Aorta (tissue), 5 donors: ENCODE measurements around the gene TSPAN18. TPM values are rescaled to one million over a fixed set of nuclear protein-coding genes. Genes with fewer than 3 reads are reported as not detected.
A peak's percentile ranks its signal among the peaks of the same experiment; 100 is the strongest.

Experiments
- ATAC-seq: fragments of 200-7000 bp; cut with Tn5 transposase; one replicate; pipeline ENCODE4 v1.9.1; 2022; ENCODE audit warnings: moderate library complexity; ENCODE audit not compliant: low FRiP score
- DNase-seq, 2 donors: peaks; one replicate each; pipeline ENCODE4 v3.0.0-alpha.2; 2020
- H3K27ac ChIP-seq, 2 donors: one replicate each; pipeline ENCODE4 v1.5.1; 2013; ENCODE audit warnings: low read length in 2 of 2, mild to moderate bottlenecking in 2 of 2, moderate library complexity in 2 of 2, control low read depth in 1 of 2, inconsistent platforms in 1 of 2, low read depth in 1 of 2
- H3K27me3 ChIP-seq, 2 donors: one replicate each; pipeline ENCODE4 v1.6.1; 2013; ENCODE audit warnings: control low read depth in 1 of 2, low read length in 1 of 2, mild to moderate bottlenecking in 1 of 2, moderate library complexity in 1 of 2; ENCODE audit not compliant: insufficient read depth in 2 of 2, control insufficient read depth in 1 of 2
- H3K36me3 ChIP-seq, 2 donors: one replicate each; pipeline ENCODE4 v1.6.1; 2013; ENCODE audit warnings: control low read depth in 1 of 2, low read length in 1 of 2, mild to moderate bottlenecking in 1 of 2; ENCODE audit not compliant: insufficient read depth in 2 of 2, control insufficient read depth in 1 of 2
- H3K4me1 ChIP-seq, 2 donors: one replicate each; pipeline ENCODE4 v1.6.1; 2013; ENCODE audit warnings: low read length in 2 of 2, control low read depth in 1 of 2, mild to moderate bottlenecking in 1 of 2, moderate library complexity in 1 of 2; ENCODE audit not compliant: insufficient read depth in 2 of 2, control insufficient read depth in 1 of 2
- H3K4me3 ChIP-seq, 2 donors: one replicate each; pipeline ENCODE4 v1.5.1; 2013; ENCODE audit warnings: low read length in 2 of 2, control low read depth in 1 of 2, mild to moderate bottlenecking in 1 of 2
- H3K9me3 ChIP-seq: one replicate; pipeline ENCODE4 v1.6.1; 2013; ENCODE audit warnings: mild to moderate bottlenecking, low read length; ENCODE audit not compliant: control insufficient read depth
- WGBS, 2 donors: extraction: QIAGEN DNeasy Blood & Tissue Kit; methylation state at CpG; one replicate each; pipeline ENCODE4 v1.1.7; 2013; 5-methylcytosine and 5-hydroxymethylcytosine counted together
- intact Hi-C, 2 donors: fragments of 100-400 bp; cut with DNase I; formaldehyde crosslinking; loops; one replicate each; pipeline versions ENCODE4 v1.14.2 to v1.15.0; 2022
- polyA plus RNA-seq, 2 donors: library from polyadenylated mRNA; stranded (reverse); fragments of 200-250 nt; gene quantifications; one replicate each; pipeline ENCODE4 v1.2.3, GENCODE V29; 2013
- total RNA-seq, 2 donors: library from RNA; stranded (reverse); fragmentation: NEBNext Ultra II Directional; extraction: Animal tissue kit (Norgen Biotek cat#: 25700); gene quantifications; one replicate each; pipeline ENCODE4 v1.2.1, GENCODE V29; 2021
- donor health status: healthy with polysubstance abuse.
- donor health status: Bipolar disorder and iron deficiency.
- donor health status: DM: no; HTN: no; CAD: no.
- donor health status: DM: no; HTN: no; CAD: no.
- donor health status: DM: yes; HTN: yes; CAD: no.

Gene TSPAN18
- total and polyA plus RNA-seq, 4 donors: 1.0 to 44.9 (median 18.0) TPM

DNA sequence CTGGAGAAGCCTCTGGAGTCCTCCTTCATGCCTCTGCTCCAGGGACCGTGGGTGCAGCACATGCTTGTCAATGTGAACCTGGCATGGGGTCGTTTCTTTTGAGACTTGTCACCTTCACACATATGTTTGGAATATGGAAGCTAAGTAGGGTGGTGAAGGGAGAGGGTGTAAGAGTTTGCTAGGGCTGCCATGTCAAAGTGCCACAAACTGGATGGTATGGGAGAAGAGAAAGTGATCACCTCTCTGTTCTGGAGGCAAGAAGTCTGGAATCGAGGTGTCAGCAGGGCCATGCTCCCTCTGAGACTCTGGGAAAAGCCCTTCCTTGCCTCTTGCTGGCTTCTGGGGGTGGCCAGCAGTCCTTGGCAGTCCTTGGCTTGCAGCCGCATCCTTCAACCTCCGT is 8.7 kb upstream of the TSPAN18 start:
- no peaks in the 10 kb centered on the region for H3K9me3 ChIP-seq
- no peaks in the 10 kb centered on the region for H3K27me3 ChIP-seq
- intact Hi-C loops: no loop called here
- no peak for DNase-seq
- no peak overlapping the region for H3K27ac ChIP-seq
- H3K36me3 ChIP-seq: no peaks in the 10 kb centered on the region
- H3K4me1 ChIP-seq: no peaks in the 10 kb centered on the region
- H3K4me3 ChIP-seq: no peak overlapping the region
- ATAC-seq: no peak
- WGBS, 2 donors: 88 to 91% methylated on average over 5 of the region's 5 CpGs

DNA sequence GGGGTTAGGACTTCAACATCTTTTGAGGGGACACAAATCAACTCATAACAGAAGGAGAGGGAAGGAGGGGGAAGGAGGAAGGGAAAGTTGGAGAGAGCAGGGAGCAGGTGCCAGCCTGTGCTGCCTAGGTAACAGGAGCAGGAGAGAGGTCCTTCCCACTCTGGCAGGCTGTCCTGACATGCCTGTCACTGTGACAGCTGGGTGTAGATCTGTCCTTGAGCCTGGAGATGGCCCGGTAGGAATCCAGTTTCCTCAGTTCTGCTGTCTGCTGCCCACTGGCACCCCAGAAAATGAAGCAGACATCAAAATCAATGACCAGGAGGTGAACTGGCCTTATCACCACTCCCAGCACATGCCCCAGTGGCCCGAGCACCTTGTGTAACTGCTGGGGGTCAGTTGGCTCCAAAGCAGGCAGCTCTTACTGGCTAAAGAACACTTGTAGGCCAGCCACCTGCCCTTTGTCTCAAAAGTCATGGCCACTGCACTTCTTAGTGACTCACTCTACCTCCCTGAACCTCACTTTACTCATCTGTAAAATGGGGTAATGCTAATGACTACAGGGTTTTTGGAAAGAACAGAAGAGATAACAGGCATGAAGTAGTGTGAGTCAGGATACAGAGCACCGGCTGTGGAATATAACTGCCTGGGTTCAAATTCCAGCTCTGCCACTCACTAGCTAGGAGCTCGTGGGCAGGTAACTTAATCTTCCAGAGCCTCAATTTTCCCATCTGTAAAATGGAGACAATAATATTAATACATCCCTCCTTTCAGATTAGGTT is 8.0 kb upstream of the TSPAN18 start:
- Histone ChIP-seq H3K4me1 (no peaks in the 10 kb centered on the region), H3K27ac (no peak overlapping the region), H3K36me3 (no peaks in the 10 kb centered on the region), H3K4me3 (no peak overlapping the region), H3K27me3 (no peaks in the 10 kb centered on the region), H3K9me3 (no peaks in the 10 kb centered on the region)
- WGBS, 2 donors: 91% methylated on average over 4 of the region's 4 CpGs
- ATAC-seq: no peak
- no peak for DNase-seq
- intact Hi-C loops: no loop called here

DNA sequence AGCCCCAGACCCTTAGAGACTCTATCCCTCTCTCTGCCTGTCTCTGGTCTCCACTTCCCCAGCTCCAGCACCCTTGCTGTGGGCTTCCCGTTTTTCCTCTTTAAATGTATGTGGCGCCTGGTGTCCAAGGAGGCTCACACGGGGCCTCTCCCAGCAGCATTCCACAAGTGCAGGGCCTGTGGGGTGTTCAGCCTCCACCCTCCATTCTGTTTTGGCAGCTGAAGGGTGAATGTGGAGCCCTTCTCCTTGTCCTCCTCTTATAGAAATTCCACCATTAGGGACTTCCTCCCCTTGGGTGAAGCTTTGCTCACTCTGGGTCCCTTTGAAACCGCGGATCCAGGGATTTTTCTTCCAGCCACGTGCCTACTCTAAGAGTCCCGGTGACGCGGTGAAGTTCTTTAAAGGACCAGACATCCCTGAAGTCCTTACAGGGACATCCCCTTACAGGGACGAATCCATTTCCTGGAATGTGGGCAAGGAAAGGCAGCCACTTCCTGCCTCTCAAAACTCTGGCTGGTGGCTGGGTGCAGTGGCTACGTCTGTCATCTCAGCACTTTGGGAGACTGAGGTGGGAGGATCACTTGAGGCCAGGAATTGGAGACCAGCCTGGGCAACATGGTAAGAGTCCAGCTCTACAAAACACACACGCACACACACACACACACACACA is 1.6 kb upstream of the TSPAN18 start:
- H3K27ac ChIP-seq: no peak overlapping the region

GRCh38 chr11:44725757-44726282 is 942 bp upstream of the TSPAN18 start:
- Histone ChIP-seq H3K9me3 (no peaks in the 10 kb centered on the region), H3K27ac (no peak overlapping the region), H3K4me3 (no peak overlapping the region), H3K4me1 (no peaks in the 10 kb centered on the region), H3K27me3 (no peaks in the 10 kb centered on the region), H3K36me3 (no peaks in the 10 kb centered on the region)
- ATAC-seq: no peak
- DNase-seq: no peak
- WGBS, 2 donors: 88 to 93% methylated on average over 10 of the region's 10 CpGs
- intact Hi-C loops: loop anchor here (5.0 kb wide), 3 partner anchors 41 to 186 kb away; no protein-coding TSS in a partner anchor

More for the DNA sequence above, 1.6 kb upstream of the TSPAN18 start:
- intact Hi-C loops: loop anchor here (5.0 kb wide), 3 partner anchors 42 to 187 kb away; no protein-coding TSS in a partner anchor
- H3K4me1 ChIP-seq: no peaks in the 10 kb centered on the region
- no peaks in the 10 kb centered on the region for H3K9me3 ChIP-seq
- DNase-seq (no peak), ATAC-seq (no peak)
- 84 to 86% methylated on average over 12 of the region's 12 CpGs for WGBS, 2 donors
- no peaks in the 10 kb centered on the region for H3K36me3 ChIP-seq
- no peak overlapping the region for H3K4me3 ChIP-seq
- no peaks in the 10 kb centered on the region for H3K27me3 ChIP-seq

DNA sequence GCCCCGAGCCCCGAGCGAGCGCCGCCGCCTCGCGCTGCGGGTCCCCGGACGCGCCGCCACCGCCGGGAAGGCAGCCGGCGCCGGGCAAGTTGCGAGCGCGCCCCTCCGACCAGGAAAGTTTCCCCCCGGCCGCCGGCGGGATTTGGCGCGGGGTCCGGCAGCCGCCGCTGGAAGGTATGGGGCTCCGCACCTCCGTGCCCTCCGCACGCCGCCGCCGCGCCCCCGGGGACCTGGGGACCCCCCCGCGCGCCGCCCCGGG is 281 bp downstream of the TSPAN18 start:
- peak overlapping the region; percentile 42 to 43 for H3K4me3 ChIP-seq
- DNase-seq (no peak), ATAC-seq (no peak)
- H3K27me3 ChIP-seq: no peaks in the 10 kb centered on the region
- 0% methylated on average over 10 to 45 of the region's 45 CpGs for WGBS, 2 donors
- no peaks in the 10 kb centered on the region for H3K4me1 ChIP-seq
- H3K27ac ChIP-seq: no peak overlapping the region
- H3K36me3 ChIP-seq: no peaks in the 10 kb centered on the region
- intact Hi-C loops: loop anchor here (5.0 kb wide), 3 partner anchors 40 to 185 kb away; no protein-coding TSS in a partner anchor
- H3K9me3 ChIP-seq: no peaks in the 10 kb centered on the region

- H3K4me1 ChIP-seq: no peaks in the 10 kb centered on the region
Measured at GRCh38 chr11:44727373-44728287, 868 bp downstream of the TSPAN18 start.

GRCh38 chr11:44728491-44728910 is 1.7 kb downstream of the TSPAN18 start:
- no peak for ATAC-seq

More at GRCh38 chr11:44727373-44728287, 868 bp downstream of the TSPAN18 start:
- H3K27me3 ChIP-seq: no peaks in the 10 kb centered on the region
- H3K4me3 ChIP-seq: peak overlapping the region; percentile 42 to 43
- H3K27ac ChIP-seq: no peak overlapping the region
- no peaks in the 10 kb centered on the region for H3K36me3 ChIP-seq
- whole genome bisulfite sequencing, 2 donors: 0 to 1% methylated on average over 61 to 70 of the region's 70 CpGs
- ATAC-seq (peak; percentile 93), DNase-seq (peak; percentile 87 to 94)
- no peaks in the 10 kb centered on the region for H3K9me3 ChIP-seq
- intact Hi-C loops: loop anchor here (1.0 to 5.0 kb wide), 6 partner anchors 40 to 185 kb away; no protein-coding TSS in a partner anchor

GRCh38 chr11:44729063-44729462 is 2.3 kb downstream of the TSPAN18 start:
- WGBS, 2 donors: 92 to 96% methylated on average over 2 of the region's 2 CpGs
- intact Hi-C loops: loop anchor here (2.0 to 5.0 kb wide), 5 partner anchors 38 to 183 kb away; no protein-coding TSS in a partner anchor
- no peak overlapping the region for H3K4me3 ChIP-seq
- no peaks in the 10 kb centered on the region for H3K4me1 ChIP-seq
- no peaks in the 10 kb centered on the region for H3K36me3 ChIP-seq
- DNase-seq (no peak), ATAC-seq (no peak)
- H3K27me3 ChIP-seq: no peaks in the 10 kb centered on the region
- H3K27ac ChIP-seq: no peak overlapping the region
- H3K9me3 ChIP-seq: peaks cover 2% of the 10 kb centered on the region

More at GRCh38 chr11:44728491-44728910, 1.7 kb downstream of the TSPAN18 start:
- intact Hi-C loops: loop anchor here (1.0 to 5.0 kb wide), 6 partner anchors 39 to 184 kb away; no protein-coding TSS in a partner anchor
- Histone ChIP-seq H3K36me3 (no peaks in the 10 kb centered on the region), H3K27me3 (no peaks in the 10 kb centered on the region), H3K9me3 (peaks cover 2% of the 10 kb centered on the region), H3K4me1 (no peaks in the 10 kb centered on the region), H3K4me3 (no peak overlapping the region), H3K27ac (no peak overlapping the region)
- DNase-seq: no peak
- WGBS, 2 donors: 80 to 85% methylated on average over 6 of the region's 6 CpGs
